Lower leg skin (tissue), 3 donors: ENCODE measurements around the gene PIKFYVE.

ENCODE experiments used
- POLR2A ChIP-seq, 2 donors: fragments of 450-650 bp; IDR thresholded peaks; one replicate each; pipeline ENCODE4 v1.6.1; 2016 to 2017; ENCODE audit warnings: antibody characterized with exemption in 2 of 2, mild to moderate bottlenecking in 1 of 2, moderate library complexity in 1 of 2
- TF ChIP-seq, protein P1 (sequence below), 3 donors: fragments of 450-650 bp; IDR thresholded peaks; one replicate each; pipeline ENCODE4 v1.5.1; 2016; ENCODE audit warnings: antibody characterized with exemption in 3 of 3, mild to moderate bottlenecking in 3 of 3, moderate library complexity in 2 of 3

DNA sequence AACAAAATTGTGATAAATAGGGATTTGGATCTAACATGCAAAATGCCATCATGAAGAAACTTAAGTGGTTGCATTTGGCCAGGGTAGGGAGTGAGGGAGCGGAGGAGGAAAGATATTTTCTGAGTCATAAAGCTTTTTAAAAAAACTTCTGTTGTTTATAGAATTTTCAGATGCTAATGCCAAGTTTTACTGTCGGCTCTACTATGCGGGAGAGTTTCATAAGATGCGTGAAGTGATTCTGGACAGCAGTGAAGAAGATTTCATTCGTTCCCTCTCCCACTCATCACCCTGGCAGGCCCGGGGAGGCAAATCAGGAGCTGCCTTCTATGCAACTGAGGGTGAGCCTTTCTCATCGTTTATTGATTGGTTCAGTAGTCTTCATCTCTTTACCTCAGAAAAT lies 84.6 kb downstream of the PIKFYVE start:
- TF ChIP-seq, protein P1, sequence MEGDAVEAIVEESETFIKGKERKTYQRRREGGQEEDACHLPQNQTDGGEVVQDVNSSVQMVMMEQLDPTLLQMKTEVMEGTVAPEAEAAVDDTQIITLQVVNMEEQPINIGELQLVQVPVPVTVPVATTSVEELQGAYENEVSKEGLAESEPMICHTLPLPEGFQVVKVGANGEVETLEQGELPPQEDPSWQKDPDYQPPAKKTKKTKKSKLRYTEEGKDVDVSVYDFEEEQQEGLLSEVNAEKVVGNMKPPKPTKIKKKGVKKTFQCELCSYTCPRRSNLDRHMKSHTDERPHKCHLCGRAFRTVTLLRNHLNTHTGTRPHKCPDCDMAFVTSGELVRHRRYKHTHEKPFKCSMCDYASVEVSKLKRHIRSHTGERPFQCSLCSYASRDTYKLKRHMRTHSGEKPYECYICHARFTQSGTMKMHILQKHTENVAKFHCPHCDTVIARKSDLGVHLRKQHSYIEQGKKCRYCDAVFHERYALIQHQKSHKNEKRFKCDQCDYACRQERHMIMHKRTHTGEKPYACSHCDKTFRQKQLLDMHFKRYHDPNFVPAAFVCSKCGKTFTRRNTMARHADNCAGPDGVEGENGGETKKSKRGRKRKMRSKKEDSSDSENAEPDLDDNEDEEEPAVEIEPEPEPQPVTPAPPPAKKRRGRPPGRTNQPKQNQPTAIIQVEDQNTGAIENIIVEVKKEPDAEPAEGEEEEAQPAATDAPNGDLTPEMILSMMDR (IDR thresholded peaks at IDR 0.05): no peak
- TF ChIP-seq POLR2A (IDR thresholded peaks at IDR 0.05): no peak
